Inflammatory macrophage treated with lipopolysaccharide for 4 hours (primary cell): ENCODE results near the gene RPL10A.
A peak's percentile ranks its signal among the peaks of the same experiment; 100 is the strongest.
"Not testable (repeated sequence)": the region's sequence is repeated elsewhere in the genome, so short reads cannot be mapped to it uniquely, and the experiment has no call there.

Experiments used
- DNase-seq: peaks from one replicate; pipeline ENCODE4 v3.0.0-alpha.2; 2020

RPL10A gene

DNA sequence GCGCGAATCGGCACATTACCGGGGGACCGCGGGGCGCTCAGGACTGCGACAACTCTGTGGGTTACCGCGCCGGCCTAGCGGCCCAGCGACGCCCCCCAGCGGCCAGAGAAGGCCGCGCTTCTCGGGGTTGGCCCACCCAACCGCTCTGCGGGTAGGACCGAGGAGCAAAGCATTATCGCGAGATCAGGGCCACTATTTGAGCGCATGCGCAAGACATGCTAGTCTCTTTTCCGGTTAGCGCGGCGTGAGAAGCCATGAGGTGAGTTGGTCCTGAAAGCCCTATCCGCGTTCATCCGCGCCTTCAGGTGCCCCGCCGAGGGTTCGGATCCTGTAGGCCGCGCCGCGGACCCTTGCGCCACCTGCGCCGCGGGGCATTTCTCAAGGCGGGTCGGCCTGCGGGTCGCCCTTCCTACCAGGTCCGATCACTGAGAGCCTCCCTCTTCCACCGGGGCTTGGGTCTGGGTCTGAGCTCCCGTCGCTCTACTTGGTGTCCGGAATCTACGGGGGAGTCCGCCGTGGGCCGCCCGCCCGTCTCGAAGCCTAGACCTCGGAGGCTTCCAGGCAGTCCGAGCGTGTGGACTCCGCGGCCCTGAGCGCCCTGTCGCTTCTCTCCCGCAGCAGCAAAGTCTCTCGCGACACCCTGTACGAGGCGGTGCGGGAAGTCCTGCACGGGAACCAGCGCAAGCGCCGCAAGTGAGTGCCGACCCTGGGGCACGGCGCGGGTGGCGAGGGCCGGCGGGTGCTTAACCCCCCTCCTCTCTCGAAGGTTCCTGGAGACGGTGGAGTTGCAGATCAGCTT lies at the start of gene RPL10A:
Gene RPL10A, plus strand, starts transcription at position 221 of the 799 bp plus-strand sequence. Its CDS starts 34 bp downstream, at position 255.
- peak; percentile 97 for DNase-seq

DNA sequence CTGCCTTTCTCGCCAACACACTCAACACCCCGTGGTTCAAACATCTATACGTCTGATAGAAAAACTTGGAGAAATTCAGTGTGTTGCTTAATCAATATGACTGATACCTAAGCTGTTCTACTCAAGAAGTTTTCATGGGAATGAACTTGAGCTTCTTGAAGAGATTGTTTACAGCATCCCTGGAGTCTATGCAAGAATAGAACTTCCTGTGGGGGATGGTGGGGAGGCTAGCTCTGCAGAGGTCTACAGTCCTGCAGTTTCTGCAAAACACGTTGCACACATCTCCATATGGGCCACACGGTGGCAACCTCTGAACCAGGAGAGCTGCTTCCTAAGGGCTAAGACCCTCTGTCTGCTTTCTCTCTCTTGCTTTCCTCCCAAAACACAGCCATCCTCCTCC lies 48.8 kb upstream of the RPL10A start:
- DNase-seq = no peak

DNA sequence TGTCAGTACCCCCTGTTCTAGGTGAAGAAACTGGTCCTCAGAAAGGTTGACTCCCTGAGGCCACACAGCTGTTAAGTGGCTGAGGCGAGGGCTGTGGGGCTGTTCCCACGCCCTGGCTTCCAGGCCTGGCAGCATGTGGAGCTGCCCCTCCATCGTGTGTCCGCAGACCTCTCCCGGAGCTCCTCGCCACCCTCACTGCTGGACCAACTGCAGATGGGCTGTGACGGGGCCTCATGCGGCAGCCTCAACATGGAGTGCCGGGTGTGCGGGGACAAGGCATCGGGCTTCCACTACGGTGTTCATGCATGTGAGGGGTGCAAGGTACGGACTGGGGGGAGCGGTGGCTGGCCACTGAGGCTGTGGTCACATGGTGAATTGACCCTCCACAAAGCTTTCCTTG lies 48.2 kb upstream of the RPL10A start:
- DNase-seq = no peak

DNA sequence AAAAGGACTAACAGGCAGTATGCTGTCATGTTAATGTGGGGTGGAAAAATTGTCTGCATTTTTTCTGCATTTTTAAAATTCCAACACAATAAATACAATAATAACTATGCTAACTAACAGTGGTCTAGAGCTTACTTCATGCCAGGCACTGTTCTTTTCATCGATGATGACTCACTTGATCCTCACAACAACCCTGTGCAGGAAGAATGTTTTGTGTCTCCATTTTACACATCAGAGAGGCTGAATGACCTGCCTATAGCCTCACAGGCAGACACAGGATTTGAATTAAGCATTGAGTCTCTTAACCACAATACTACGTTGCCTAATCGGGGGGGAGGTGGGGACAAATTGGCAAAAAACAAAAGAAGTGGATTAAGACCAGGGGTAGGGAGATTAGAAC lies 42.9 kb upstream of the RPL10A start:
- DNase-seq = peak; percentile 23

DNA sequence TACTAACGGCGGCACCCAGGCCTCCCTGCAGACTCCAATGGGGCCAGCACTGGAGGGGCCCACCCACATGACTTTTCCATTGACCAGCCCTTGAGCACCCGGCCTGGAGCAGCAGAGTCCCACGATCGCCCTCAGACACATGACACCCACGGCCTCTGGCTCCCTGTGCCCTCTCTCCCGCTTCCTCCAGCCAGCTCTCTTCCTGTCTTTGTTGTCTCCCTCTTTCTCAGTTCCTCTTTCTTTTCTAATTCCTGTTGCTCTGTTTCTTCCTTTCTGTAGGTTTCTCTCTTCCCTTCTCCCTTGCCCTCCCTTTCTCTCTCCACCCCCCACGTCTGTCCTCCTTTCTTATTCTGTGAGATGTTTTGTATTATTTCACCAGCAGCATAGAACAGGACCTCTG lies 42.1 kb upstream of the RPL10A start:
- peak; percentile 78 for DNase-seq

DNA sequence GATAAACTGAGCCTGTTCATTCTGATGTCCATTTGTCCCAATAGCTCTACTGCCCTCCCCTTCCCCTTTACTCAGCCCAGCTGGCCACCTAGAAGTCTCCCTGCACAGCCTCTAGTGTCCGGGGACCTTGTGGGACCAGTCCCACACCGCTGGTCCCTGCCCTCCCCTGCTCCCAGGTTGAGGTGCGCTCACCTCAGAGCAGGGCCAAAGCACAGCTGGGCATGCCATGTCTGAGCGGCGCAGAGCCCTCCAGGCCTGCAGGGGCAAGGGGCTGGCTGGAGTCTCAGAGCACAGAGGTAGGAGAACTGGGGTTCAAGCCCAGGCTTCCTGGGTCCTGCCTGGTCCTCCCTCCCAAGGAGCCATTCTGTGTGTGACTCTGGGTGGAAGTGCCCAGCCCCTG lies 40.8 kb upstream of the RPL10A start:
- DNase-seq = no peak

DNA sequence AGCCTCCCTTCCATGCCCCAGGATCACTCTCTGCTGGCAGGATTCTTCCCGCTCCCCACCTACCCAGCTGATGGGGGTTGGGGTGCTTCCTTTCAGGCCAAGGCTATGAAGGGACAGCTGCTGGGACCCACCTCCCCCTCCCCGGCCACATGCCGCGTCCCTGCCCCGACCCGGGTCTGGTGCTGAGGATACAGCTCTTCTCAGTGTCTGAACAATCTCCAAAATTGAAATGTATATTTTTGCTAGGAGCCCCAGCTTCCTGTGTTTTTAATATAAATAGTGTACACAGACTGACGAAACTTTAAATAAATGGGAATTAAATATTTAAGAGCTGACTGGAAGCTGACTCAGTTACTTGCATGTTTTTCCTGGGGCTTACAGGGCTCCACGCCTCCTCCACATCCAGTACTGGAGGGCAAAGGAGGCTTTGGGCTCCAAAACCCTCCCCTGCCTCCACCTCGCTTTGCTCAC lies 40.3 kb upstream of the RPL10A start:
- DNase-seq = no peak

DNA sequence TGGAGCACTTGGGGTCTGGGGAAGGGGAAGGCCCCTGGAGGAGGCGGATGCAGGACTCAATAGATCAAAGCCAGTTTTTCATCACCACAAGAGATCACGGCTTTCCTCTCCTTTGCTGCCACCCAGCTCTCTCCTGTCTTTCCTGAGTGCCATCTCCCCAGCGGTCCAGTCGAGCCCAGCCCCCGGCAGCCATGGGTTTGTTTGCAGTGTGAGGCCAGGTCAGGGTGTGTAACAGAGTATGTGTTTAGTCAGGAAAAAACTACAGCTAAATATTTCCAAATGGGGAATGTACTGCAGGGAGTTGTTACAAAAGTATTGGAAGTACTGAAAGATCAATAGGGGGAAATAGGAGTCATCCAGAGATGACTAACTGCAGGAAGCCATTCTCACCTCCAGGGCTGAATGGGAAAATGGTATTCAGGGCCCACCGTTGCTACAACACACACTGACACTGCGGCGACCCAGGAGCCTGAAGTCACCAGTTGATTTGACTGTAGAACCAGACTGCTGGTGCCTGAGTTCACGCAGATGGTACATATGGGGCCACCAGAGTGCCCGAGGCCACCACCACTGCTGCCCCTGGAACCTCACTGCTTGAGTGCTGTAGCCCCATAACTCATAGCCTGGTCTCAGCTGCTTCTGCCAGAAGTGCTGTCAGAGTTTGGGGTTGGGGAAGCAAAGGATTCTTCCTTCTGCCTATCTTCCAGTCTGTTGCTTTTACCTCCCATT lies 39.6 kb upstream of the RPL10A start:
- DNase-seq = no peak

DNA sequence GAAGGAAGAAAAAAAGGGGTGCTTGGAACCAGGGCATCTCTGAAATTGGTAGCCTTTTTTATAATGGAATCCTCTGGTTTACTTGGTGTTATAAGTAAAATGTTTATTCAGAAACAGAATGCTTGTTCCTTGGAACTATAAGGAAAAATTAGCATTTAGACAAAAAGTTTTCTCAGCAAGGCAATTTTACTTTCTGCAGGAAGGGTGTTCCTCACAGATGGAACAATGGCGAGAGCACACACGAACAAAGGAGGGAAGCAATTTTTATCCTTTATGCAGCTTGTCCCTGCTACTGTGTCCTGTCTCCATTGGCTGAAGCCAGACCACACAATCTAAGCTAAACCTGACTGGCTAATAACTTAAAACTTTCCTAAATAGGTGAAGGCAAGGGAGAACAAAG lies 38.7 kb upstream of the RPL10A start:
- no peak for DNase-seq

DNA sequence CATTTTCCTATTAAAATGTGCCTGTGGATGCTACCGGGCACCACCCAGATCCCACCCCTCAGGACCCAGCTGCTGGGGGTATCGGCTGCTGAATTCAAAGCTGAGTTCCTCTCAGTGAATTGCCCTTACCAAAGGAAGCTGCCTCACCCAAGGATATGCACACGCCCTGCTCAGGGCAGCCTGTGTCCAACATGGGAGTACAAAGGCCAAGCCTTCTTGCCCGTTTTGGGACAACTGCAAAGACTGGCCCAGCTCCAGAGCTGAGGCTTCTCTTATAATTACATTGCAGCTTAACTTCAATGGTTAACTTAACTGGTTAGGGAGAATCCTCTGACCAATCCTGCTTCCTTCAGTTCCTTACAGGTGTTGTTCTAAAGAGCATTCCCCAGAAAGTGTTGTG lies 35.9 kb upstream of the RPL10A start:
- DNase-seq = no peak

DNA sequence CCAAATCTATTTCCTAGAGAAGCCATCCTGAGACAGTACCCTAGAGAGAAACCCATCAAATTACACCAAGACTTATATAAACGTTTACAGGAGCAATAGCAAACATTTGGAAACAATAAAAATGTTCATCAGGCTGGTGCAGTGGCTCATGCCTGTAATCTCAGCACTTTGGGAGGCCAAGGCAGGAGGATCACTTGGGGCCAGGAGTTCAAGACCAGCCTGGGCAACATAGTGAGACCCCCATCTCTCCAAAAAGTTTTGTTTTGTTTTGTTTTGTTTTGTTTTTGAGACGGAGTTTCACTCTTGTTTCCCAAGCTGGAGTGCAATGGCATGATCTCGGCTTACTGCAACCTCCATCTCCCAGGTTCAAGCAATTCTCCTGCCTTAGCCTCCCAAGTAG lies 35.5 kb upstream of the RPL10A start:
- DNase-seq = not testable (repeated sequence)

DNA sequence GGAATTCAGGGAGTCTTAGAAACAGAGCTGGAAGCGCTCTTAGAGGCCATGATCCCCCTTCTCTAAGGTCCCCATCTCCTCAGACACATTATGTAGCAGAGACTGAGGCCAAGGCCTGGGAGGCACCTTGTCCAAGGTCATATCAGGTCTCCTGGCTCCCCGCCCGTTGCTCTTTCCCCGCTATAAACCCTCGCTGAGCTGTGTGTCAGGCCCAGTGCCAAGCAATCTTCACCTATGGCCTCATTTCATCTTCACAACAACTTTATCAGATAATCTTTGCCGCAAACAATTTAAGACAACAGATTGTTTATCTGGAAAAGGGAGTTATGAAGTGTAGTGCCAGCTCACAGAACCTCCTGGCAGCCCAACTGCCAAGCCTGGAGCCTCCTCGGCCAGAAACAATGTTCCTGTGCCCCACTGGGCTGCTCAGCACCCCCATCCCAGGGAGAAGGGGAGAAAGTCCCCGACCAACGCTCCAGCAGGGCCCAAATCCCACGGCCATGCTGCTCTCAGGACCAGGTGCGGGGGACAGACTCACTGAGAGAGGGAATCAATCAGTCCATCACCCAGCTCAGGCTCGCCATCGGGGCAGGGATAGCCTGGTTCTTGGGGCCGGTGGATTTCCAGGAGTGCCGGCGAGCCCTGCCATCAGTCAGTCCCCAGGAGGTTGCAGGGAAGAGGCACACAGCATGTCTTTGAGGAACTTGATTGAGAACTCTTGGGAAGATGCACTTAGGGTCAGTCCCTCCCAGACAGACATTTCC lies 32.9 kb upstream of the RPL10A start:
- DNase-seq = no peak

DNA sequence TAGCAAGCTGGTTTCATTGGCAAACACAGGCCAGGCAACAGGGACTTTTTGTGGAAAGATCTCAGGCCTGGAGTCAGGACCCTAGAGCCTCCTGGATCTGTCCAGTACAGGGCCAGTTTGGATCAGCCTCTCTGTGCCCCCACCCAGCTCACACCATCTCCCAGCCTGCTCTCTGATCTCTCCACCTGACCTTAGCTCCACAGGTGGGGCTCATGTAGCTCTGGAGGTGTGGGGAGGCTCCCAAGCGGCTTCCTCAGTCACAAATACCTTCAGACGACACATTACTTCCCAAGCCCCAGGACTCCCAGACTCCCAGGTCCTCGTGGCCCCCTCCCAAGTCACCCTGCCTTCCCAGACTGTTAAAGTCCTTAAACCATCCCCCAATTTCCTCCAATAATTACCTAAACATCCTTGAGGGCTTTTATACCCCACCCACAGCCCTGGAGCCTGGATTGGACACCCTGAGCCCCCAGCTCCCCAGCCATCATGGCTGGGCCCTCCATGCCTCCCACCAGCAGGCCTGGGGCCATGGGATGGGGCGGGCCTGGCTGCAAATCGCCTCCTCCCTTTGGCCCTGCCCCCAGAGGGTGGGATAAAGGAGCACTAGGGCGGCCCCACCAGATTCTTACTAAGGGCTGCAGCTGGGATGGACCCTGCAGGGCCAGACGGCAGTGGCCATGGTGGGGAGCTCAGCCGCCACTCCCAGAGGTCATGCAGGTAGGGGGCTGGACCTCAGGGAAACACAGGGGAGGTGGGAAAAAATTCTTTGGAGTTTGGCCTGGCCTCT lies 31.9 kb upstream of the RPL10A start:
- no peak for DNase-seq

DNA sequence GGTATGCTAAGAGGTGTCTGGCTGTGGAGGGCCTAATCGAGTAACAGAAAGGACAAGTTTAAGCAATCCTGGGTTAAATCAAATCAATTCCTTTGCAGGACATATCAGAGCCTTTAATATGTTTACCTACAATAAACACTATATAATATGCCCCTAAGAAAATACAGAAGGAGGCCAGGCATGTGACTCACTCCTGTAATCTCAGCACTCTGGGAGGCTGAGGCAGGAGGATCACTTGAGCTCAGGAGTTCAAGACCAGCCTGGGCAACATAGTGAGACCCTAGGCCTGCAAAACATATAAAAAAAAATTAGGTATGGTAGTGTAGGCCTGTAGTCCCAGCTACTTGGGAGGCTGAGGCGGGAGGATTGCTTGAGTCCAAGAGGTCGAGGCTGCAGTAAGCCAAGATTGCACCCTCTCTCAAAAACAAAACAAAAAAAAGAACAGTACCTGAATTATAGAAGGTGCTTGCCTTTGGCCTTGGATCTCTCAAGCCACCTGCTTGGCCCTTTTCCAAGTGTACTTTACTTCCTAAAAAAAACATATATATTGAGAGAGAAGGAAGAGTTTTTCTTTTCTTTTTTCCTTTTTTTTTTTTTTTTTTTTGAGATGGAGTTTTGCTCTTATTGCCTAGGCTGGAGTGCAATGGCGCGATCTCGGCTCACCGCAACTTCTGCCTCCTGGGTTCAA lies 29.7 kb upstream of the RPL10A start:
- DNase-seq = not testable (repeated sequence)

DNA sequence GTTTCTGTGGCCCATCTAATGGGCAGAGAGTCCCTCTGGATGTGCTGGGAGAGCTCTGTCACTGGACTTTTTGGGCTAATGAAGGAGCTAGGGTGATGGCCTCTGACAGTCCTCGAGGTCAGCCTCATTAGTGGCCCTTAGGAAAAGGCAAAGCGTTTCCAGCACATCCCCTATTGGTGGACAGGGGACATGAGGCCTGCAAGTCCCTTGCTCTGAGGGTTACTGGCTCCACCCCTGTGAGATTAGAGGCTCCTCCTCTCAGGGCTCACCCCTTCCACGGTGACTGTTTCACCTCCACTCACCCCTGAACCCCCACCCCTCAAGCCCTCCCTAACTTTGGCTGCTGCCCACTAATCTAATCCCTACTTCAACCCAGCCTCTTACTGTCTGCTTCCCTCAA lies 28.9 kb upstream of the RPL10A start:
- no peak for DNase-seq

DNA sequence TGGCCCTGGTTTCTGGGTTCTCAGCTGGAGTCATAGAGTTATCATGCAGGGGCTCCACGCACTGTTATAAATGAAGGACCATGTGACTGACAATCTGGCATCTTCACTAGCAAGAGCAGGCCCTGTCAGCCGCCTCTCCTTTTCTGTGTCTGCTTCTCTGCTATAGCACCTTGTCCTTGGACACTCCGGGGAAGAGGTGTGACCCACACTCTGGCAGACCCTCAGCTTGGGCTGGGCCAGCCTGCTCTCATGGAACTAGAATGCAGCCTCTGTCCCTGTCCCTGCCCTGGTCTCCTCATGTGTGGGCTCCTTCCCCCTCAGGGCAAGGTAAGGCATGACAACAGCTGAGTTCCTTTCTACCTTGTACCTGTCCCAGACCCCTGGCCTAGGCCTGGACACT lies 27.0 kb upstream of the RPL10A start:
- no peak for DNase-seq

DNA sequence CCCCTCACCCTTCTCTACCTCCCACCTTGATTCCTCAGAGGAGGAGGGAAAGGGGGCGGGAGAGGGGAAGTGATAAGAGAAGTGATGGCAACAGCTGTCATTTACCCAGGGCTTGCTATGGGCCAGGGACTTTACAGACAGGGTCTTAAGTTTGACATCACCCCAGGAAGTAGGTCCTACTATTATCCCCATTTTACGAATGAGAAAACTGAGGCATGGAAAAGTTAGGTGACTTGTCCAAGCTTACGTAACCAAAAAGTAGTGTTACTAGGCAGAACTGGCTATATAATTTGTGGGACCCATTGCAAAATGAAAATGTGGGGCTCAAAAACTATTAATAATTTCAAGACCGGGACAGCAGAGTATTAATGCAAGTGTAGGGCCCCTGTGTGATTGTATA lies 26.6 kb upstream of the RPL10A start:
- no peak for DNase-seq

DNA sequence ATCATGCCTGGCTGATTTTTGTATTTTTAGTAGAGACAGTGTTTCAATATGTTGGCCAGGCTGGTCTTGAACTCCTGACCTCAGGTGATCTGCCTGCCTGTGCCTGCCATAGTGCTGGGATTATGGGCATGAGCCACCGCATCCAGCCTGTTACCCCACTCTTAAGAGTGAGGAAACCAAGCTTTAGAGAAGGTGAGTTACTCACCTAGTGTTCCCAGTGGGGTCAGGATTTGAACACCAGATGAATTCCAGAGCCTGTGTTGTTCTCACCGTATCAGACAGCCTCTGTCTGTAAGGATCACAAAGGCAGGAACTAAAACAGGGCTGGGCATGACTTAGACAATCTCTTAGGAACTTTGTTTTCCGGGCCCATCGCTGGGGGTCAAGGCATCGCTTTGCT lies 25.5 kb upstream of the RPL10A start:
- no peak for DNase-seq

DNA sequence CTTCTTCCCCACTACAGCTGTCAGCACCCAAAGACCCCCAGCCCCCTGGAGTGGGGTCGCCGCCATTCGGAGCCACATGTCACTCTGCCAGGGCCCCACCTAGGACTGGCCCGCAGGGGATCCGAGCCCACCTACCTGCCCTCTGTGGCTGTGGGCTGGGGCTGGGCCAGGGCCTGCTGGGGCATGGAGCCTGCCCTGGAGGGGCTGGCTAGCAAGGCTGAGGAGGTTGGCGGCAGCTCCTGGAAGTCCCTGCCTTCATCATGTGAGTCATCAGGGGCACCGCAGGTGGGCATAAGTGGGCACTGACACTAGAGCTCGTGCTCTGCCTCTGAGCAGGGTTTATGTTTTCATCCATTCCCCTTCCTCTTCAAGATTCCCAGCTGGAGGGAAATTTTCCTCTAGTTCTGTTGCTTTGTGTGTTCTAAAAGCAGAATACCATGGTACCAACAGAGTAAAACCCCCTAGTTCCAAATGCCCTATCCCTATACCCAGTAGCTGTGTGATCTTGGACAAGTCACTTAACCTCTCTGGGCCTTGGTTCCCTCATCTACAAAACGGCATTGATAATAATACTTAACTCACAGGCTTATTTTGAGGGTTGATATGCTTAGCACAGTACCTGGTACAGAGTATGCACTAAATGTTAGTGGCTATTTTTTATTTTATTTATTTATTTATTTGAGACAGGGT lies 24.7 kb upstream of the RPL10A start:
- DNase-seq = no peak

DNA sequence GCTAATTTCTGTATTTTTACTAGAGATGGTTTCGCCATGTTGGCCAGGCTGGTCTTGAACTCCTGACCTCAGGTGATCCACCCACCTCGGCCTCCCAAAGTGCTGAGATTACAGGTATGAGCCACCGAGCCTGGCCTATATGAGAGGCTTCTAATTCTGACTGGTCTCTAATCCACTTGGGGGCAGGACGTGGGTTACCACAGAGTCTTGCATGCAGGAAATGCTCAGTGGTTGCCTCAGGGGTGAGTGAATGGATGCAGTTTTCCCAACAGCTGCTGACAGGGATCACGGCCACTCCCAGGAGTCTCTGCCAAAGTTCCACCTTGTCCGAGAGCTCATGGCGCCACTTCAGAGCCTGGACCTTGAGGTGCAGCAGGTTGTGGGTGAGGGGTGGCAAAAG lies 22.5 kb upstream of the RPL10A start:
- no peak for DNase-seq

DNA sequence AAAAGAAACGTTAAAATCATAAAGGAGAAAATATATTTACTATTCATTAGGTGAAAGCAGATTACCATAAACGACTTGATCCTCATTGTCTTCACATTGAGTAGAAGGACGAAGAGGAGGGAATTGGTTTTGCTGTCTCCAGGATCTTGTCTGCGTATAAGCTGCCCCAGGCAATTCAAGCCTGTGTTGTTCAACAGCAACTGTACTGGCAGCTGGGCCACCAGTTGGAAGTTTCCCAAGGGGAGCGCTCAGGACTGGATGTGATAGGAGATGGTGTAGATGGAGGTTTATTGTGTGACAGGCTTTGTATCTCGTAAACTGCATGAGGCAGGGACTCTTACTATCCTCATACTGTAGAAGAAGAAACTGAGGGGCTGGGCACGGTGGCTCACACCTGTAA lies 20.0 kb upstream of the RPL10A start:
- no peak for DNase-seq
